ENCODE results near the gene KDM5B.

KDM5B gene

DNA sequence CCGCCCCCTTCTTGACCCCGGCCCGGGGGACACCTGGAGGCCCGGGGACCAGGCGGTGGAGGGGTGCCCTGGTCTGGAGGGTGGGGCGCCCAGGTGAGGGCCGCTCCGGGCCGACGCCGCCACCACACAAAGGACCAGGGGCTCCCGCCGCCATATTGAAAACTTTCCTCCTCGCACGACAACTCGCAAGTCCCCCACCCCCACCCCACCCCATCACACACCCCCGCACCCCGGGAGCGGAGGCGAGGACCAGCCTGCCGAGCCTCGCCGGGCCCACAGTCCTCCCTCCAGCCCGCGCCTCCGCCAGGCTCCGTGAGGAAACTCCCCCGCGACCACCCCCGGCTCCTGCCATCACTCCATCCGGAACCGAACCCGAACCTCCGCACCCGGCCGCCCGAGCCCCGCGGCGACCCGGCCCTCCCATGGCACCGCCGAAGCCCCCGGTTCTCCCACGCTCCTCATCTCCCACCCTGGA is 733 bp downstream of the KDM5B start:
- TF ChIP-seq, protein P1, sequence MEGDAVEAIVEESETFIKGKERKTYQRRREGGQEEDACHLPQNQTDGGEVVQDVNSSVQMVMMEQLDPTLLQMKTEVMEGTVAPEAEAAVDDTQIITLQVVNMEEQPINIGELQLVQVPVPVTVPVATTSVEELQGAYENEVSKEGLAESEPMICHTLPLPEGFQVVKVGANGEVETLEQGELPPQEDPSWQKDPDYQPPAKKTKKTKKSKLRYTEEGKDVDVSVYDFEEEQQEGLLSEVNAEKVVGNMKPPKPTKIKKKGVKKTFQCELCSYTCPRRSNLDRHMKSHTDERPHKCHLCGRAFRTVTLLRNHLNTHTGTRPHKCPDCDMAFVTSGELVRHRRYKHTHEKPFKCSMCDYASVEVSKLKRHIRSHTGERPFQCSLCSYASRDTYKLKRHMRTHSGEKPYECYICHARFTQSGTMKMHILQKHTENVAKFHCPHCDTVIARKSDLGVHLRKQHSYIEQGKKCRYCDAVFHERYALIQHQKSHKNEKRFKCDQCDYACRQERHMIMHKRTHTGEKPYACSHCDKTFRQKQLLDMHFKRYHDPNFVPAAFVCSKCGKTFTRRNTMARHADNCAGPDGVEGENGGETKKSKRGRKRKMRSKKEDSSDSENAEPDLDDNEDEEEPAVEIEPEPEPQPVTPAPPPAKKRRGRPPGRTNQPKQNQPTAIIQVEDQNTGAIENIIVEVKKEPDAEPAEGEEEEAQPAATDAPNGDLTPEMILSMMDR (IDR thresholded peaks at IDR 0.05; ENCODE audit: low read length, missing control alignments) = no peak
- no peak for DNase-seq (ENCODE audit: low read depth)
- peak overlapping the region; percentile 86 for H3K4me3 ChIP-seq (replicated peaks; ENCODE audit: low read depth, low read length)

DNA sequence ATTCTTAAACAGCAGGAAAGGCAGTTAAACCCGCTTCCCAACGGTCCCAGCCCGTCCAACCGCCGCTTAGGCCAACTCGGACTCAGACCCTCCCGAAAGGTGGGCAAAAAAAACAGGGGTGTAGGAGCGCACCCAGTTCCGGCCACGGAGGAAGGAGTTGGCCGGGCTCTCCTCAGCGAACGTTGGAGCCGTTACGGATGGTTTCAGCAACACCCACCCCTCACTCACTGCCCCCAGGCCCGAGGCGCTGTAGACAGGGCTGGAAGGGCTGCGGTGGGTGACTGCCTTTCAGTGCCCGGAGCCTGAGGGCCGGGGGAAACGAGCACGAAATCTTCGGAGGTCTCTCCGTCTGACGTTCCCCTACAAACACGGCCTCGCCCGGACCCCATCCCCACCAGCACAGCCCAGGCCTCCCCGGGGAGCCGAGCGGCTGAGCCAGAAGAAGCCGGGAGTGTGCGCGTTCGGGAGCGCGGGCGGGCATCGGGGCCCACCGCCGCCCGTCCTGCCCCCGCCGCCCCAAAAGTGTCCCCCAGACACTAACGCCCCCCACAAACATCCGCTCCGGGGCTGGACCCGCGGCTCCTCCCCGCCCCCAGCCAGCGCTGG is 1.3 kb downstream of the KDM5B start:
- H3K4me3 ChIP-seq (replicated peaks; ENCODE audit: low read depth, low read length) = peak overlapping the region; percentile 86
- TF ChIP-seq, protein P1 (IDR thresholded peaks at IDR 0.05; ENCODE audit: low read length, missing control alignments) = no peak
- no peak for DNase-seq (ENCODE audit: low read depth)

DNA sequence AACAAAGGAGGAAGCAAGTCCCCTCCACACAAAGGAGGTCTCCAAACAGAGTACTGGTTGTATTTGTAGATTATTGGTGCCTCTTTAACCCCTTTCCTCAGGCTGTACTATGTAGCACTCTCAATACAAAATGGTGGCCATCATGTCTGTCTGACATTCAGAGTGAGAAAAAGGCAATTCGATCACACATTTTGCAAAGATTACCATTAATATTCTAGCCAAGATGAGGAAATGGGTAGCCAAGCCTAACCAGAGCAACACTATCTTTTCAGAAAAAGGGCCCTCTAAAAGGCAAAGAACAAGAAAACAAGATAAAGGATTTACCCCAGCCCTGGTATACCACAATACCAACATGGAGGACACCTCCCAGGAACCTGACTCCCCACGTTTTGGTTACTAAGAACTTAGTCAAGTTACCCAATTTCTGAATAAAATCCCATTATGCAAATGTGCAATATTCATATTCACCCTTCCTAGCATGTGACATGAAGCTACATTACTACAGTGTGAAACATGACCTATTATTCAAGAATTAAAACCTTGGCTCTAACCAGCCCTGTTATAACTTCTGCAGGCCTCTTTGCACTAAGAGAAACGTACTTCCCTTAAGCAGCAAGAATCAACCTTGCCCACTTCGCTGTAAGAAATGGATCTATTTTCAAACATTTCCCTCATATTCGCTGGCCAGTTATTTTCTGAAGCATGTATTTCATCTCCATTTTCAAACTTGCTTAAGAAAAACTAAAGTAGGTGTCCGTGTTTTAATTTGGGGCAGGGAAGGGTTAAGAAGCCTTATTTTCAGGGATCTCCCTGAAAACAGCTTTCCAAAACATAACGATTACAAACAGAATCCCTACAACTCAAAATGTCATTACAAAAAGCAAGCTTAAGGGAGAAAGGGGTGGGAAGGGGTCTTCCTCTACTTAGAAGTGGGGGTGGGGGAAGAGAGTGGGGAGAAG is 2.1 kb downstream of the KDM5B start:
- TF ChIP-seq, protein P1 (IDR thresholded peaks at IDR 0.05; ENCODE audit: low read length, missing control alignments) = no peak
- DNase-seq (ENCODE audit: low read depth) = peak; percentile 28
- peak overlapping the region; percentile 86 for H3K4me3 ChIP-seq (replicated peaks; ENCODE audit: low read depth, low read length)

DNA sequence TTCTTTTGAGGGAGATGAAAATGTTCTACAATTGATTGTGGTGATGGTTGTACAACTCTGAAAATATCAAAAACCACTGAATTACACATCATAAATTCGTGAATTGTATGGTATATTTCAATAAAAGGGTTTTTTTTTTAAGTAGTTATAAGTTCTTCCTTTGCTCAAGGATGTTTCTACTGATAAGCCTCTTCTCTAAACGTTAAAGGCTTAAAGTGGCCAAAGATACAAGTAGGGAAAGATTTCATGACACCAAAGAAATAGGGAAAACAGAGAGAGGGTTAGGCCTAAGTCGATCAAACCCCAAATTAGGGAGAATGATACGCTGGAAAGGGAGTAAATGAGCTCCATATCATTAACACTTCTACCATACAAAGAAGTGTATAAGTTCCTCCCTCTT is 4.1 kb downstream of the KDM5B start:
- TF ChIP-seq, protein P1 (IDR thresholded peaks at IDR 0.05; ENCODE audit: low read length, missing control alignments) = no peak
- no peak overlapping the region for H3K4me3 ChIP-seq (replicated peaks; ENCODE audit: low read depth, low read length)
- no peak for DNase-seq (ENCODE audit: low read depth)

DNA sequence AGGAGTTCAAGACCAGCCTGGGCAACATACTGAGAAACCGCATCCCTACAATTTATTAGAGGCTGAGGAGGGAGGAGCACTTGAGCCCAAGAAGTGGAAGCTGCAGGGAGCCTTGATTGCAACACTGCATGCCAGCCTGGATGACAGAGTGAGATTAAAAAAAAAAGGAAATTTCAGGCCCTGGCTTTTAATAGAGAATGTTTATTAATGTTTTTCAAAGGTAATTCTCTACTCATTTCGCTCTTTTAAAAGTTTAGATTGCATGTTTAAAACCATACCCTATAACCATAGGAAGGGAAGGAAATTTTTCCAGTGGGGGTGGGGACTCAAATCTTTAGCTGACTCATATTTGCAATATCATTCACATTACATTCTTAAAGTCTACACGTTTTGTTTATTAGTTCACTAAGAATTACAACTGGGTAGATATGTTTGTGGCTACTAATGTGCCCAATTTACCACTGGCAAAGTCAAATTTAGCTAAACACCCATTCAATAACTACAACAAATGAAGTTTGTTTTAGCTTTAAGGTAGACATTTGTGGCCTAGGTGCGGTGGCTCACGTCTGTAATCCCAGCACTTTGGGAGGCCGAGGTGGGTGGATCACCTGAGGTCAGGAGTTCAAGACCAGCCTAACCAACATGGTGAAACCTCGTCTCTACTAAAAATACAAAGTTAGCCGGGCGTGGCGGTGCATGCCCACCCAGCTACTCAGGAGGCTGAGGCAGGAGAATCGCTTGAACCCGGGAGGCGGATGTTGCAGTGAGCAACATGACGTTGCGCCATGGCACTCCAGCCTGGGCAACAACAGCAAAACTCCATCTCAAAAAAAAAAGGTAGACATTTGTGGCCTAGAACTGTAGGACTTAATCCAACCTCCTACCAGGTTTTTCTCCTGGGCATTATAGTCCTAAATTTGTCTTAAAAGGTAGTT is 5.0 kb downstream of the KDM5B start:
- peak; percentile 65 for DNase-seq (ENCODE audit: low read depth)
- TF ChIP-seq, protein P1 (IDR thresholded peaks at IDR 0.05; ENCODE audit: low read length, missing control alignments) = no peak
- H3K4me3 ChIP-seq (replicated peaks; ENCODE audit: low read depth, low read length) = no peak overlapping the region

DNA sequence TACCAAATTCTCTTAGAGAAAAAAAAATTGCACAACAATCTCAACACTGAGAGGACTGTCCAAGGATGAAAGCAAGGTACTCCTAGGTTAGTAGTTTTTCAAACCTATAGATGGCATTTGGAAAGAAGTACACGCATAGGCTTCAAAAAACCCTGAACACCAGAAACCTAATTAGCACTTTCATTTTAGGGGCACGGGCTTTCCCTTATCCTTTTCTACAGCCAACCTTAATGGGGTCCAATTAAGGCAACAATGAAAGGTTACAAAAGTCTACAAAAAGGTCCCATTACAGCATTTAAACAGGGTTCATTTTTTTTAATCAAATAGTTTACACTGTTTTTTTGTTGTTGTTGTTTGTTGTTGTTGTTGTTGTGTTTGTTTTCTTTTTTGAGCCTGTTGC is 6.2 kb downstream of the KDM5B start:
- DNase-seq (ENCODE audit: low read depth) = no peak
- TF ChIP-seq, protein P1 (IDR thresholded peaks at IDR 0.05; ENCODE audit: low read length, missing control alignments) = no peak
- no peak overlapping the region for H3K4me3 ChIP-seq (replicated peaks; ENCODE audit: low read depth, low read length)

Measured in fibroblast of pulmonary artery (primary cell).